NCI-H1417 treated with DMSO at 0.1 percent for 48 hours (cell line): ENCODE measurements around the gene ATOH7.
"Not testable (repeated sequence)": the region's sequence is repeated elsewhere in the genome, so short reads cannot be mapped to it uniquely, and the experiment has no call there.

Source experiments
- DNase-seq: peaks from one replicate; lab custom pipeline; 2025; lab: John Stamatoyannopoulos, UW

ATOH7 gene

GRCh38 chr10:68237173-68237572 is 5.3 kb upstream of the ATOH7 start:
- DNase-seq = no peak

GRCh38 chr10:68235581-68235980 is 3.7 kb upstream of the ATOH7 start:
- DNase-seq = no peak

- no peak for DNase-seq
These were observed 3.2 kb upstream of the ATOH7 start for GRCh38 chr10:68235111-68235510.

GRCh38 chr10:68233046-68233445 is 1.1 kb upstream of the ATOH7 start:
- DNase-seq = no peak

- peak; percentile 61 for DNase-seq
These were observed 652 bp downstream of the ATOH7 start for GRCh38 chr10:68231106-68231816.

- no peak for DNase-seq
These were observed 1.6 kb downstream of the ATOH7 start for GRCh38 chr10:68230268-68230667.

- DNase-seq = no peak
These were observed 7.1 kb downstream of the ATOH7 start for GRCh38 chr10:68224810-68225209.

- DNase-seq = no peak
These were observed 8.3 kb downstream of the ATOH7 start for GRCh38 chr10:68223535-68224165.

GRCh38 chr10:68222391-68222790 is 9.5 kb downstream of the ATOH7 start:
- DNase-seq = no peak

- no peak for DNase-seq
These were observed 10.7 kb downstream of the ATOH7 start for GRCh38 chr10:68221196-68221595.

GRCh38 chr10:68218786-68219185 is 13.1 kb downstream of the ATOH7 start:
- DNase-seq = no peak

- DNase-seq = no peak
These were observed 19.1 kb downstream of the ATOH7 start for GRCh38 chr10:68212721-68213352.

GRCh38 chr10:68211669-68212068 is 20.2 kb downstream of the ATOH7 start:
- DNase-seq = no peak

- DNase-seq = no peak
These were observed 23.4 kb downstream of the ATOH7 start for GRCh38 chr10:68208424-68209042.

- DNase-seq = no peak
These were observed 29.0 kb downstream of the ATOH7 start for GRCh38 chr10:68202960-68203353.

GRCh38 chr10:68196701-68197100 is 35.2 kb downstream of the ATOH7 start:
- no peak for DNase-seq

- not testable (repeated sequence) for DNase-seq
These were observed 36.1 kb downstream of the ATOH7 start for GRCh38 chr10:68195776-68196175.

- no peak for DNase-seq
These were observed 37.6 kb downstream of the ATOH7 start for GRCh38 chr10:68194290-68194689.

GRCh38 chr10:68192113-68192512 is 39.8 kb downstream of the ATOH7 start:
- DNase-seq = no peak

GRCh38 chr10:68188835-68189234 is 43.1 kb downstream of the ATOH7 start:
- no peak for DNase-seq

- no peak for DNase-seq
These were observed 46.8 kb downstream of the ATOH7 start for GRCh38 chr10:68185085-68185484.

- DNase-seq = no peak
These were observed 47.4 kb downstream of the ATOH7 start for GRCh38 chr10:68184546-68184945.
